NCI-H187 treated with DMSO at 0.1 percent for 48 hours (cell line): Measurements from ENCODE around the gene SYCP2L.
"Not testable (repeated sequence)": the region's sequence is repeated elsewhere in the genome, so short reads cannot be mapped to it uniquely, and the experiment has no call there.

Experiments
- DNase-seq: peaks from one replicate; lab custom pipeline; 2025; lab: John Stamatoyannopoulos, UW

The SYCP2L gene

GRCh38 chr6:10880366-10880765, 6.5 kb upstream of the SYCP2L start:
- DNase-seq = no peak

- DNase-seq = not testable (repeated sequence)
Observed at GRCh38 chr6:10882253-10882630, 4.6 kb upstream of the SYCP2L start.

GRCh38 chr6:10882657-10883171, 4.1 kb upstream of the SYCP2L start:
- DNase-seq = no peak

- DNase-seq = no peak
Observed at GRCh38 chr6:10883312-10884244, 3.3 kb upstream of the SYCP2L start.

- no peak for DNase-seq
Observed at GRCh38 chr6:10884245-10884972, 2.4 kb upstream of the SYCP2L start.

- DNase-seq = not testable (repeated sequence)
Observed at GRCh38 chr6:10886365-10886690, 524 bp upstream of the SYCP2L start.

- no peak for DNase-seq
Observed at GRCh38 chr6:10890151-10890550, 3.3 kb downstream of the SYCP2L start.

- DNase-seq = no peak
Observed at GRCh38 chr6:10891960-10892359, 5.1 kb downstream of the SYCP2L start.

- no peak for DNase-seq
Observed at GRCh38 chr6:10894958-10895357, 8.1 kb downstream of the SYCP2L start.

- no peak for DNase-seq
Observed at GRCh38 chr6:10896691-10897090, 9.8 kb downstream of the SYCP2L start.

- no peak for DNase-seq
Observed at GRCh38 chr6:10901770-10902169, 14.9 kb downstream of the SYCP2L start.

GRCh38 chr6:10904015-10904414, 17.2 kb downstream of the SYCP2L start:
- no peak for DNase-seq

- DNase-seq = no peak
Observed at GRCh38 chr6:10908228-10908627, 21.4 kb downstream of the SYCP2L start.

GRCh38 chr6:10919520-10919919, 32.7 kb downstream of the SYCP2L start:
- DNase-seq = not testable (repeated sequence)

GRCh38 chr6:10933126-10933525, 46.3 kb downstream of the SYCP2L start:
- DNase-seq = no peak

- DNase-seq = no peak
Observed at GRCh38 chr6:10939840-10940239, 53.0 kb downstream of the SYCP2L start.

GRCh38 chr6:10945845-10946244, 59.0 kb downstream of the SYCP2L start:
- no peak for DNase-seq

- DNase-seq = no peak
Observed at GRCh38 chr6:10947966-10948365, 61.1 kb downstream of the SYCP2L start.

GRCh38 chr6:10949579-10950490, 63.0 kb downstream of the SYCP2L start:
- no peak for DNase-seq

GRCh38 chr6:10951675-10952282, 64.9 kb downstream of the SYCP2L start:
- no peak for DNase-seq

- DNase-seq = no peak
Observed at GRCh38 chr6:10954590-10955010, 67.7 kb downstream of the SYCP2L start.

- no peak for DNase-seq
Observed at GRCh38 chr6:10956776-10957175, 69.9 kb downstream of the SYCP2L start.
